H1 (cell line): ENCODE results near the gene PPIL3.

Experiments used
- CEBPB ChIP-seq: IDR thresholded peaks from 2 replicates; pipeline ENCODE4 v1.6.1; 2012; ENCODE audit warnings: low read depth, low read length
- CREB1 ChIP-seq: IDR thresholded peaks from 2 replicates; pipeline ENCODE4 v1.6.1; 2012; ENCODE audit warnings: inconsistent platforms
- CTCF ChIP-seq, 3 experiments: IDR thresholded peaks; 1 replicate in 2 of 3; 2 replicates in 1 of 3; pipeline versions ENCODE4 v1.5.1 to v1.6.1; 2011; ENCODE audit warnings: low read length in 3 of 3, mild to moderate bottlenecking in 3 of 3, inconsistent platforms in 2 of 3, low read depth in 1 of 3, moderate library complexity in 1 of 3; ENCODE audit not compliant: insufficient read depth in 1 of 3; ENCODE audit errors: control extremely low read depth in 1 of 3
- EP300 ChIP-seq, 2 experiments: IDR thresholded peaks; 1 replicate in 1 of 2; 2 replicates in 1 of 2; pipeline ENCODE4 v1.6.1; 2011 to 2012; ENCODE audit warnings: low read depth in 2 of 2, low read length in 2 of 2, mild to moderate bottlenecking in 2 of 2, borderline replicate concordance in 1 of 2, inconsistent platforms in 1 of 2, moderate library complexity in 1 of 2
- HDAC2 ChIP-seq, 2 experiments: fragments of 300-600 bp in 1 of 2; sonication (generic) in 1 of 2; IDR thresholded peaks; 2 replicates each; pipeline ENCODE4 v1.6.1; 2011 to 2012; ENCODE audit warnings: low read depth in 2 of 2, low read length in 2 of 2, mild to moderate bottlenecking in 2 of 2, moderate library complexity in 2 of 2, borderline replicate concordance in 1 of 2, inconsistent platforms in 1 of 2
- POLR2A ChIP-seq, 2 experiments: IDR thresholded peaks; 1 replicate in 1 of 2; 2 replicates in 1 of 2; pipeline ENCODE4 v1.6.1; 2011; ENCODE audit warnings: low read depth in 2 of 2, low read length in 2 of 2, mild to moderate bottlenecking in 2 of 2; ENCODE audit errors: control extremely low read depth in 1 of 2
- RAD21 ChIP-seq, 2 experiments: IDR thresholded peaks in 1 of 2; conservative IDR thresholded peaks in 1 of 2; 2 replicates each; pipeline ENCODE4 v1.6.1; 2011; ENCODE audit warnings: low read depth in 2 of 2, low read length in 2 of 2, improper control_type of control experiment in 1 of 2, inconsistent platforms in 1 of 2, mild to moderate bottlenecking in 1 of 2, moderate library complexity in 1 of 2

GRCh38 chr2:200909958-200910357 lies 21.1 kb upstream of the PPIL3 start:
- TF ChIP-seq HDAC2 (IDR thresholded peaks at IDR 0.05; ENCODE audit: borderline replicate concordance in 1 of 2, low read depth in 2 of 2, low read length in 2 of 2) = no peak
- TF ChIP-seq CTCF (IDR thresholded peaks at IDR 0.05; ENCODE audit: control extremely low read depth in 1 of 3, insufficient read depth in 1 of 3, low read depth in 1 of 3, low read length in 3 of 3) = no peak
- TF ChIP-seq POLR2A (IDR thresholded peaks at IDR 0.05; ENCODE audit: control extremely low read depth in 1 of 2, low read depth in 2 of 2, low read length in 2 of 2) = no peak
- no peak for TF ChIP-seq CREB1
- no peak for TF ChIP-seq CEBPB
- no peak for TF ChIP-seq RAD21 (IDR thresholded peaks at IDR 0.05 in 1 of 2, conservative IDR thresholded peaks at IDR 0.05 in 1 of 2; ENCODE audit: low read depth in 2 of 2, low read length in 2 of 2)
- TF ChIP-seq EP300 (IDR thresholded peaks at IDR 0.05; ENCODE audit: borderline replicate concordance in 1 of 2, low read depth in 2 of 2, low read length in 2 of 2) = no peak
